GM18499 (cell line): Measurements from ENCODE around the gene KIF13A.
A peak's percentile ranks its signal among the peaks of the same experiment; 100 is the strongest.
"Not testable (repeated sequence)": the region's sequence is repeated elsewhere in the genome, so short reads cannot be mapped to it uniquely, and the experiment has no call there.

ENCODE experiments used
- ATAC-seq: cut with Tn5 transposase; IDR thresholded peaks from one replicate; pipeline ENCODE4 v1.9.1; 2021; ENCODE audit warnings: moderate number of reproducible peaks; ENCODE audit not compliant: insufficient read depth, unreplicated experiment

Gene KIF13A

DNA sequence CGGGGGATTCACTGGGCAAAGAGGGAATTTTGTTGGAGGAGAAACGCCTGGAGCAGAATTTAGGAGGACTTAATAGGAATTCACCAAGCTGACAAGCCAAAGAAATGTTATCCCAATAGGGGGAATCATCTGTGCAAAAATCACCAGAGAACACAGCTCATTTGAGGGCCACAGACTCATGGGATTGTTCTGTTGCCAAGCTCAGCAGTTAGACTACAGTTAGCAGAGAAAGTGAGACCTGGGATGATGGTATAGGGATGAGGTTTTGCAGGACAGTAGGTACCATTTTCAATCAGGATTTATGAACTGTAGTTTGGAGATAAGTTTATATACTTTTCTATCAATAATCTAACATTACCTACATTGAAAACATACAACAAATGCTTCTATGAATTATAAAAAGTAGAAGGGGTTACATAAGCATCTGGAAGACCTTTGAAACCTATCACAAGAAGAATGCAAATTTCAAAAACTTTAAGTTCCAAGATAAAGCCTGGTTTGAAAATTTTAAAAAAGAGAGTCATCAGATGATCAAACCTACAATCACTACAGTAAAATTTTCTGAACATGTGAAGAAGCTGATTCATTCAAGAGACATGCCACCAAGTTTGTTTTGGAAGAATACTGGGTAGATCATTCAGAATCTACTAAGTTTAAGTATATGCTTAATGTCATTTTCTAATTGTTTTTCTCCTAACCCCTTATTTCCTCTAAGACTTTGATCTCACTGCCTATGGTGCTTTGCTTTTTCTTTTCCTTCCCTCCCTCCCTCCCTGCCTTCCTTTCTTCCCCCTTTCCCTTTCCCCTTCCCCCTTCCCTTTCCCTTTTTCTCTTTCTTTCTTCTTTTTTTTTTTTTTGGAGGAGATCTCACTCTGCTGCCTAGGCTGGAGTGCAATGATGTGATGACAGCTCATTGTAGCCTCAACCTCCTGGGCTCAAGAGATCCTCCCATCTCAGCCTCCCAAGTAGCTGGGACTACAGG is 81.5 kb downstream of the KIF13A start:
- no peak for ATAC-seq

GRCh38 chr6:17904491-17905120 is 82.8 kb downstream of the KIF13A start:
- ATAC-seq = no peak

- ATAC-seq = no peak
Measured at GRCh38 chr6:17902974-17903373, 84.5 kb downstream of the KIF13A start.

DNA sequence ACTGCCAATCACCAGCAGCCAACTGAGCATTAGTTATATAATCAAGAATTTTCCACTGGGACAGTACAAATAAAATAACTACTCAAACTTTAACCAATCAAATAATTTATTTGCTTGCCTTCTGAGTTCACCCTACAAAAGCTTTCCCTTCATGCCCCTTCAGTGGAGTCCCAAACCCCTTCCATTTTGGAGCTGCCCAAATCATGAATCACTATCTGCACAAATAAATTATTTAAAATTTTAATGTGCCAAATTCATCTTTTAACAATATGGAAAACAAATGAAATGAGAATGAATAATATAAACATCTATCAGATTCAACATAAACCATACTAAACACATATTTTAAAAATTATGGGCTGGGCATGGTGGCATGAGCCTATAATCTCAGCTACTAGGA is 85.9 kb downstream of the KIF13A start:
- ATAC-seq = no peak

DNA sequence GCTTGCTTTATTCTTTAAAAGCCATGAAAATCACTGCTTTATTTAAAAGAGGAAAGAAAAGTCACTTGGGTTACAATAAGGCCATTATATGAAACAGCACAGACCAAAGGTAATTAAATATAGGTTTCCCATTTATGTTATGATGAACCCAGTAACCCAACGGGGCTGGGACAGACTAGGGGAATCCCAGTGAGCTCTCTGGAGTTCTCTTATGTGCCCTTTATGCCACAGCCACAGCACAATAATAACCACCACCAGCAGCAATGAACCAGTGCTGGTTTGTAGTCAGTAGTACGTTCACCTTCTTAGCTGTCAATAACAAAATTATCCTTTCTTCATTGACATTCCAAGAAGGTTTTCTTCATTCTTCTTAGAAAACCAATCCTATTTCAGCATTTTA is 87.4 kb downstream of the KIF13A start:
- no peak for ATAC-seq

- no peak for ATAC-seq
Measured at GRCh38 chr6:17899491-17899890, 87.9 kb downstream of the KIF13A start.

- ATAC-seq = no peak
Measured at GRCh38 chr6:17897681-17898080, 89.8 kb downstream of the KIF13A start.

GRCh38 chr6:17894905-17895304 is 92.5 kb downstream of the KIF13A start:
- ATAC-seq = no peak

DNA sequence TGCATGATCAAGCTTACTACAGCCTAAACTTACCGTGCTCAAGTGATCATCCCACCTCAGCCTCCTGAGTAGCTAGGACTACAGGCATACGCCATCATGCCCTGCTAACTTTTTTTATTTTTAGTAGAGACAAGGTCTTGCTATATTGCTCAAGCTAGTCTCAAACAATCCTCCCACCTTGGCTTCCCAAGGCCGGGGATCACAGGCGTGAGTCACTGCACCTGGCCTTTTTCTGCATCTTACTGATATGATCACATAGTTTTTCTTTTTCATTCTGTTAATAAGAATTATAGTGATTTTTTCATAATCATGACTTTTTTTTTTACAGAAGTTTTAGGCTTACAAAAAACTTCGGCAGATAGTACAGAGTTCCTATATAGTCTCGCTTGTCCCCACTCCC is 93.2 kb downstream of the KIF13A start:
- ATAC-seq = no peak

GRCh38 chr6:17892097-17892686 is 95.2 kb downstream of the KIF13A start:
- no peak for ATAC-seq

DNA sequence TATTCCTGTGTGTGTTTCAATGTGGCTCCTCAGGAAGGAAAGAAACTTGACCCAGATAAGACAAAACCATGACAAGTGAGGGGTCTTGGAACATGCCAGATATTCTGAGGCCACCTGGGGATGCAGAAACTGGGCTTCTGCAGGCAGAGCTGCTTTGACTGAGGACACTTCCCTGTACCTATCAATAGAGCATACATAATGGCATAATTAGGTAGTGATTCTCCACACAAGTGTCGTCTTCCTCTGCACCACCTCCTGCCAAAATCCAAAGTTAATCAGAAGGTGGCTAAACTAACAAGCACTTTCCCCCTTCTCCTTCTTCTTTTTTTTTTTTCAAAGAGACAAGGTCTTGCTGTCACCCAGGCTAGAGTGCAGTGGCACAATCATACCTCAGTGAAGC is 97.1 kb downstream of the KIF13A start:
- no peak for ATAC-seq

- not testable (repeated sequence) for ATAC-seq
Measured at GRCh38 chr6:17889777-17890176, 97.7 kb downstream of the KIF13A start.

DNA sequence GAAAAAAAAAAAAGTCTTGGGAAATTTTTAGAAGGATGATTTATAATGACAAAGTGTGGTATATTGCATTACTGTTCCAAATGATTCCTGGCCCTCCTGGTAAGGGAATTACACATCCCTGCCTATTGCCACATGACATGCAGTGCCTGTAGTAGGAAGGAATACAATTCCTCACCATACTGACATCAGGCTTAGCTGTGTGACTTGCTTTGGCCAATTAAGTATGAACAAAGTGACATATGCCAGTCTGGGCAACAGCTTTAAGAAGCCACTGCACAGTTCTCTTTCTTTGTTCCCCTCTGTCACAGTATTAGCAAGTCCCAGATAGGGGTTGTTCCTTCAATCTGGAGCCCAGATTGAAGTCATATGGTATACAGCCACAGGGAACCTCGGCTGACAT is 100.5 kb downstream of the KIF13A start:
- ATAC-seq = no peak

- no peak for ATAC-seq
Measured at GRCh38 chr6:17885889-17886576, 101.4 kb downstream of the KIF13A start.

DNA sequence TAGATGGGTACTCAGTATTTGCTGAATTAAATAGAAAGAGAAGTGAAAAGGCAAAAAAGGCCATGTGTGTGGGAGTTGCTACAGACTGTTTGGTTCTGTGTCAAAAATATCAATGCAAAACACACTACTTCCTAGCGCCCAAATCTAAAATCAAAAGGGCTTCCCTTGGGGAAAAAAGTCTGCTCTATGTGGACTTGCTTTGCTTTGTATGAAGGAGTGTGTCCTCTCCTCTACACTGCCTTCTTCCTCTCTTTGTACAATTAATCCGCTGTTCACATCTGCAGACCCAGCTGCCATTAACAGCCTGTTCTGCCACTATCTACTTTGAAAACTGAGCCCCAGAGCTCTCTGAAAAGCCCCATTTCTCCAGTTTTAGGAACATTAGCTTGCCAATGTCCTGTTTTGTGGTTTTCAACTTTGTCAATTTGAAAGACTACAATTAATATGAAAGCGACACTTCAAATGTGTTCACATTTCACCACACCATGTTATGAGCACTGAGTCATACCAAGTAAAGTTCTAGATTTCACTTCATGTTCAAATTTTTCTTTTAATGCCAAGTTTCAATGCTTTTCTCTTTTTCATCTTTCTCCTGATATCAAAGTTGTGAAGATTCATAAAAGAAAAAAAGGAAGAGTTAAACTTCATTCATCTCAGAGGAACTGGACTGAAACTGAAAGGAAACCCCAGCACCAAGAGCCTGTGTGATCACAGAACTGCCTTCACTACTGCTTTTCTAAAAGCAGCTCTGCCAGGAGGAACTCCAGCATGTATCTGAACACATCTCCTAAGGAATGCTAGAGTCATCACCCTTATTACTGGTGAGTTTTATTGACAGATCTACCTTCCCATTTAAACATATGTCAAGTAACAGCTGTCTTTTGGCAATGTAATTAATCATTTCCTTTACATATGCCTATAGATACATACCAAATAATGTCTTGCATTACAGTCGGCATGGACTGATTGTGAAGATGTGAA is 102.6 kb downstream of the KIF13A start:
- ATAC-seq = peak; percentile 82

DNA sequence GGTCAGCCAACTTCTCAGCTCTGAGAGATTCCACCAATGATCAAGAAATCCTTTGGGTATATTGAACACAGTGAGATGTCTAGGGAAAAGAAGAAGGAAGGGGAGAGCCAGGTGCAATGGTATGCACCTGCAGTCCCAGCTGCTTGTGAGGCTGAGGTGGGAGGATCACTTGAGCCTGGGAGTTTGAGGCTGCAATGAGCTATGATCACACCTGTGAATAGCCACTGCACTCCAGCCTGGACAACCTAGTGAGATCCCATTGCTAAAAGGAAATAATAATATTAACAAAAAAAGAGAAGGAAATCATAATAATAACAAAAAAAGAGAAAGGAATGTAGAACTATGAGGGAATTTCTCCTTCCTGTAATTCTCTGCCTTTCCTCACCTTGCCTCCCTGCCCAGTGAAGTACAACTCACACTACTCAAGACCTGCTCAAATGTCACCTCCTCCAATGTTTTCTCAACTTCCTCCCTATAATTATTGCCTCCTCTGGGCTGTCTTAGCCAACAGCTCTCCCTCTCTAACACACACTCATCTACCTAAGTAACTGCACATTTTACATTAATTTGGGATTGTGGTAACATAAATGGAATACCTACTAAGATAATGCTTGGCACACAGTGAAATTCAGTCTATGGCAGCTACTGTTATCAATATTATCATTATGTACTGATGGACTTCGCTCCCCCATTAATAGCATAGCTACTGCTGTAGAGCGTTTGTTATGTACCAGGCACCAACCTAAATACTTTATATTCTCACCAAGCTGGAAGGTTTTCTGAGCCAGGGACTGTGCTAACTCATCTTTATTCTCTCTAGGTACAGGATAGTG is 103.6 kb downstream of the KIF13A start:
- ATAC-seq = no peak

GRCh38 chr6:17881085-17881858 is 106.2 kb downstream of the KIF13A start:
- no peak for ATAC-seq

GRCh38 chr6:17879184-17879583 is 108.3 kb downstream of the KIF13A start:
- no peak for ATAC-seq
